ENCODE data around the gene FTCD. TPM values are rescaled to one million over a fixed set of nuclear protein-coding genes. Genes with fewer than 3 reads are reported as not detected.

The FTCD gene
- total and polyA plus RNA-seq, 9 of the 15 experiments (the other 6 are each of a cell fraction or from before 2014, with no cell fraction given): 0.11 to 1.6 (median 0.67) TPM; not detected in 5

DNA sequence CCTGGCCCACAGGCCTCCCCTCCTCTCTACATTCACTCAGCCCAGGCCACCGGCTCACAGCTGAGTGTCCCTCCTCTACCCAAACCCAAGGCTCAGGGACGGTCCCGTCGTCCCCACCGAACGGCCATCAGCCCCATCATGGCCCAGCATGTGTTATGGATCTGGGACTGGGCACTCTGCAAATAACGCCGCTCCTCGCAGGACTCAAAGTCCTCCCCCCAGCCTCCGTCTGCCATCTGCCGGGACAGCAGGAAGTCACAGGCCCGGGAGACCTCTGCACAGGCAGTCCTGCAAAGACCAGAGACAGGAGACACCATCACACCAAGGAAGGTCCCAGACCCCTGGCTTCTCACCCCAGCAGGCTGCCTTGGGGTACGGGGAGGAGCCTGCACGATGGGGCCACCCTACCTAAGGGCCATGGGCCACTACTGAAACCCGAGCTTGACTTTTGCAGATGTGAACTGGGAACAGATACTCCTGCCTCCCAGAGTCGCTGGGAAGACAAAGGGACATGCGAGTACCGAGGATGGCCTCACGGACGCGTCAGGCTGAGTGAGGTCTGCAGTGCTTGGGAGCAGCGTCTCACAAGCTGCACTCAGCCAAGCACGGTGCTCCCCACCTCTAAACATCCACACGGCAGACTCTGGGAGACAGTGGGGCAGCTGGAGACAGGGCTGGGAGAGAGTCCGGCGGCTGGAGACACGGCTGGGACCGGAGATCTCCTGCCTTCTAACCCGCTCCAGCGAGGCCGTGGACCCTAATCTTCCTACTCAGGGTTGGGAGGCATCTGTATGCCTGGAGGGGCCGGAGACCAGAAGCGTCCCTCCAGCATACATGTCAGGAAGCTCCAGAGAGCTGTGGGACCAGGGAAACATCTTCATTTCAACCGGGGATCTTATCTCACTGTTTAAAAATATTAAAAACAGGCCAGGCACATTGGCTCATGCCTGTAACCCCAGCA, 39.3 kb upstream of the FTCD start:
- WGBS (ENCODE audit: insufficient coverage, low coverage, missing lambda C conversion rate): 91% methylated on average over 28 of the region's 34 CpGs
- no peak for FAIRE-seq
- Histone ChIP-seq H4K20me1 (replicated peaks; ENCODE audit: control insufficient read depth, insufficient read depth, low read length) (no peaks in the 10 kb centered on the region), H3K27ac (ENCODE audit: extremely low read depth, low read depth, low read length) (no peak overlapping the region), H3K27me3 (ENCODE audit: control insufficient read depth in 2 of 2, insufficient read depth in 2 of 2, low read length in 2 of 2) (no peaks in the 10 kb centered on the region), H3K79me2 (ENCODE audit: control insufficient read depth, insufficient read depth, low read length) (no peaks in the 10 kb centered on the region), H3K36me3 (ENCODE audit: control insufficient read depth, insufficient read depth, low read length) (peaks cover 99% of the 10 kb centered on the region), H3K9me3 (replicated peaks; ENCODE audit: control insufficient read depth, insufficient read depth, low read depth, low read length) (no peaks in the 10 kb centered on the region), H3K4me3 (no peak overlapping the region), H3K4me2 (ENCODE audit: insufficient read depth, low read length) (no peak overlapping the region), H2AFZ (ENCODE audit: low read depth, low read length) (no peak overlapping the region), H3K9me1 (ENCODE audit: control insufficient read depth, insufficient read depth, low read length) (no peaks in the 10 kb centered on the region), H3K4me1 (replicated peaks in 1 of 2; ENCODE audit: control insufficient read depth in 2 of 2, insufficient read depth in 2 of 2, low read length in 2 of 2) (peaks cover 9 to 28% of the 10 kb centered on the region in 2 experiments; a peak in 4 of 5 replicates), H3K9ac (ENCODE audit: insufficient read depth in 1 of 2, low read depth in 2 of 2, low read length in 2 of 2) (no peak overlapping the region; a peak in 1 of 4 replicates)
- no peak for DNase-seq (ENCODE audit: extremely low read depth in 1 of 4, low spot score in 3 of 4)
- intact Hi-C loops (cut with micrococcal nuclease) (no loop called here), in situ Hi-C loops (cut with MboI) (no loop called here)
- TF ChIP-seq, protein P1, sequence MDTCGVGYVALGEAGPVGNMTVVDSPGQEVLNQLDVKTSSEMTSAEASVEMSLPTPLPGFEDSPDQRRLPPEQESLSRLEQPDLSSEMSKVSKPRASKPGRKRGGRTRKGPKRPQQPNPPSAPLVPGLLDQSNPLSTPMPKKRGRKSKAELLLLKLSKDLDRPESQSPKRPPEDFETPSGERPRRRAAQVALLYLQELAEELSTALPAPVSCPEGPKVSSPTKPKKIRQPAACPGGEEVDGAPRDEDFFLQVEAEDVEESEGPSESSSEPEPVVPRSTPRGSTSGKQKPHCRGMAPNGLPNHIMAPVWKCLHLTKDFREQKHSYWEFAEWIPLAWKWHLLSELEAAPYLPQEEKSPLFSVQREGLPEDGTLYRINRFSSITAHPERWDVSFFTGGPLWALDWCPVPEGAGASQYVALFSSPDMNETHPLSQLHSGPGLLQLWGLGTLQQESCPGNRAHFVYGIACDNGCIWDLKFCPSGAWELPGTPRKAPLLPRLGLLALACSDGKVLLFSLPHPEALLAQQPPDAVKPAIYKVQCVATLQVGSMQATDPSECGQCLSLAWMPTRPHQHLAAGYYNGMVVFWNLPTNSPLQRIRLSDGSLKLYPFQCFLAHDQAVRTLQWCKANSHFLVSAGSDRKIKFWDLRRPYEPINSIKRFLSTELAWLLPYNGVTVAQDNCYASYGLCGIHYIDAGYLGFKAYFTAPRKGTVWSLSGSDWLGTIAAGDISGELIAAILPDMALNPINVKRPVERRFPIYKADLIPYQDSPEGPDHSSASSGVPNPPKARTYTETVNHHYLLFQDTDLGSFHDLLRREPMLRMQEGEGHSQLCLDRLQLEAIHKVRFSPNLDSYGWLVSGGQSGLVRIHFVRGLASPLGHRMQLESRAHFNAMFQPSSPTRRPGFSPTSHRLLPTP (IDR thresholded peaks at IDR 0.05; ENCODE audit: borderline replicate concordance, extremely low read depth, insufficient read length): no peak
- TF ChIP-seq WHSC1 (IDR thresholded peaks at IDR 0.05; ENCODE audit: low read length): no peak
- TF ChIP-seq POLR2G (IDR thresholded peaks at IDR 0.05; ENCODE audit: low read depth, low read length): peak; percentile 40; the same call in 1 of the 2 replicates
- ChIA-PET POLR2A (no interaction called here), CTCF (ENCODE audit: low intra/inter-chr PET ratio) (no interaction called here)
- BruUV-seq (replicated peaks): no TSS peak
- ATAC-seq: no peak
